ENCODE measurements around the gene TVP23B. TPM values are rescaled to one million over a fixed set of nuclear protein-coding genes. Genes with fewer than 3 reads are reported as not detected.
A peak's percentile ranks its signal among the peaks of the same experiment; 100 is the strongest.

TVP23B gene
- total and polyA plus RNA-seq, 2 of the 13 experiments (the other 11 are each of a cell fraction or from before 2014, with no cell fraction given), result 45.1 to 66.5 TPM

DNA sequence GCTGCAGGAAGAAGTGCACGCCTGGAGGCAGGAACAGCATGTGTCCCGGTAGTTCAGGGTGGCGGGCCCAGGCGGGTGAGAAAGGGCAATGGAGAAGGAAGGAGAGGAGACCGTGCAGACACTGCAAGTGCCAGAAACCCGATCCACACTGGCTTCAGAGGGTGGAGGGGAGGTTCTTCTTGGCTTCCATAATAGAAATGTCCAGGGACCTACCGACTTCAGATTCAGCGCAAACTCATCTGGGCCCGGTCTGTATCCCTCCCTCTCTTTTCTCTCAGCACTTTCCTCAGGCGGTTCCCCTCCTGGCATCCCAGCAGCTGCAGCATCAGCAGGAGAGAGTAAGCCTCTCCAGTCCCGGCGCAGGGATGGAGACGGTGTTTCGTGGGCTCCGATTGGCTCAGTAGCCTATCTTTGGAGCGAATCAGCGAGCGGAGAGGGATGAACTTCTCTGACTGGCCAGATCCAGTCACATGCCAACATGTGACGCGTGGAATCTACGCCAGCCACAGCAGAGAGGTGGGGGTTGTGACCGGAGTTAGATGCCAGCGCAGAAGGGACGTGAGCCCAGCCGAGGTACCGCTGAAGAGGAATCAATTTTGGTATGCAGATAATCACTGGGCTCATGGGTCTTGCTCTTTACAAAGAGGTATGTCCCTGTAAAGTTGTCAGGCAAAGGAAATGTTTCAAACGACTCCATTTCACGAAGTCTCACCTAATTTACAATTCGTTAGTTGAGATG is 75.0 kb downstream of the TVP23B start (continued):
- TF ChIP-seq, protein P1, sequence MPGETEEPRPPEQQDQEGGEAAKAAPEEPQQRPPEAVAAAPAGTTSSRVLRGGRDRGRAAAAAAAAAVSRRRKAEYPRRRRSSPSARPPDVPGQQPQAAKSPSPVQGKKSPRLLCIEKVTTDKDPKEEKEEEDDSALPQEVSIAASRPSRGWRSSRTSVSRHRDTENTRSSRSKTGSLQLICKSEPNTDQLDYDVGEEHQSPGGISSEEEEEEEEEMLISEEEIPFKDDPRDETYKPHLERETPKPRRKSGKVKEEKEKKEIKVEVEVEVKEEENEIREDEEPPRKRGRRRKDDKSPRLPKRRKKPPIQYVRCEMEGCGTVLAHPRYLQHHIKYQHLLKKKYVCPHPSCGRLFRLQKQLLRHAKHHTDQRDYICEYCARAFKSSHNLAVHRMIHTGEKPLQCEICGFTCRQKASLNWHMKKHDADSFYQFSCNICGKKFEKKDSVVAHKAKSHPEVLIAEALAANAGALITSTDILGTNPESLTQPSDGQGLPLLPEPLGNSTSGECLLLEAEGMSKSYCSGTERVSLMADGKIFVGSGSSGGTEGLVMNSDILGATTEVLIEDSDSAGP (CRISPR knock-in tag; IDR thresholded peaks at IDR 0.05; ENCODE audit: borderline replicate concordance), result peak; percentile 54; the same call in 1 of the 2 replicates
- TF ChIP-seq, protein P2, sequence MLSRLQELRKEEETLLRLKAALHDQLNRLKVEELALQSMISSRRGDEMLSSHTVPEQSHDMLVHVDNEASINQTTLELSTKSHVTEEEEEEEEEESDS (CRISPR knock-in tag; IDR thresholded peaks at IDR 0.05; ENCODE audit: borderline replicate concordance), result no peak
- TF ChIP-seq TSC22D2 (CRISPR knock-in tag; IDR thresholded peaks at IDR 0.05; ENCODE audit: borderline replicate concordance) (no peak), ZNF256 (CRISPR knock-in tag; conservative IDR thresholded peaks at IDR 0.05) (no peak), FOXK2 (IDR thresholded peaks at IDR 0.05) (no peak), PHF20 (CRISPR knock-in tag; IDR thresholded peaks at IDR 0.05) (peak; percentile 67), ZNF337 (CRISPR knock-in tag; IDR thresholded peaks at IDR 0.05; ENCODE audit: borderline replicate concordance, low read depth) (no peak), ISL2 (CRISPR knock-in tag; IDR thresholded peaks at IDR 0.05) (no peak)
- TF ChIP-seq, protein P3, sequence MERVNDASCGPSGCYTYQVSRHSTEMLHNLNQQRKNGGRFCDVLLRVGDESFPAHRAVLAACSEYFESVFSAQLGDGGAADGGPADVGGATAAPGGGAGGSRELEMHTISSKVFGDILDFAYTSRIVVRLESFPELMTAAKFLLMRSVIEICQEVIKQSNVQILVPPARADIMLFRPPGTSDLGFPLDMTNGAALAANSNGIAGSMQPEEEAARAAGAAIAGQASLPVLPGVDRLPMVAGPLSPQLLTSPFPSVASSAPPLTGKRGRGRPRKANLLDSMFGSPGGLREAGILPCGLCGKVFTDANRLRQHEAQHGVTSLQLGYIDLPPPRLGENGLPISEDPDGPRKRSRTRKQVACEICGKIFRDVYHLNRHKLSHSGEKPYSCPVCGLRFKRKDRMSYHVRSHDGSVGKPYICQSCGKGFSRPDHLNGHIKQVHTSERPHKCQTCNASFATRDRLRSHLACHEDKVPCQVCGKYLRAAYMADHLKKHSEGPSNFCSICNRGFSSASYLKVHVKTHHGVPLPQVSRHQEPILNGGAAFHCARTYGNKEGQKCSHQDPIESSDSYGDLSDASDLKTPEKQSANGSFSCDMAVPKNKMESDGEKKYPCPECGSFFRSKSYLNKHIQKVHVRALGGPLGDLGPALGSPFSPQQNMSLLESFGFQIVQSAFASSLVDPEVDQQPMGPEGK (CRISPR knock-in tag; IDR thresholded peaks at IDR 0.05), result peak; percentile 40; the same call in 1 of the 2 replicates
- TF ChIP-seq, protein P4, sequence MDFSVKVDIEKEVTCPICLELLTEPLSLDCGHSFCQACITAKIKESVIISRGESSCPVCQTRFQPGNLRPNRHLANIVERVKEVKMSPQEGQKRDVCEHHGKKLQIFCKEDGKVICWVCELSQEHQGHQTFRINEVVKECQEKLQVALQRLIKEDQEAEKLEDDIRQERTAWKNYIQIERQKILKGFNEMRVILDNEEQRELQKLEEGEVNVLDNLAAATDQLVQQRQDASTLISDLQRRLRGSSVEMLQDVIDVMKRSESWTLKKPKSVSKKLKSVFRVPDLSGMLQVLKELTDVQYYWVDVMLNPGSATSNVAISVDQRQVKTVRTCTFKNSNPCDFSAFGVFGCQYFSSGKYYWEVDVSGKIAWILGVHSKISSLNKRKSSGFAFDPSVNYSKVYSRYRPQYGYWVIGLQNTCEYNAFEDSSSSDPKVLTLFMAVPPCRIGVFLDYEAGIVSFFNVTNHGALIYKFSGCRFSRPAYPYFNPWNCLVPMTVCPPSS (IDR thresholded peaks at IDR 0.05), result no peak
- TF ChIP-seq, protein P5, sequence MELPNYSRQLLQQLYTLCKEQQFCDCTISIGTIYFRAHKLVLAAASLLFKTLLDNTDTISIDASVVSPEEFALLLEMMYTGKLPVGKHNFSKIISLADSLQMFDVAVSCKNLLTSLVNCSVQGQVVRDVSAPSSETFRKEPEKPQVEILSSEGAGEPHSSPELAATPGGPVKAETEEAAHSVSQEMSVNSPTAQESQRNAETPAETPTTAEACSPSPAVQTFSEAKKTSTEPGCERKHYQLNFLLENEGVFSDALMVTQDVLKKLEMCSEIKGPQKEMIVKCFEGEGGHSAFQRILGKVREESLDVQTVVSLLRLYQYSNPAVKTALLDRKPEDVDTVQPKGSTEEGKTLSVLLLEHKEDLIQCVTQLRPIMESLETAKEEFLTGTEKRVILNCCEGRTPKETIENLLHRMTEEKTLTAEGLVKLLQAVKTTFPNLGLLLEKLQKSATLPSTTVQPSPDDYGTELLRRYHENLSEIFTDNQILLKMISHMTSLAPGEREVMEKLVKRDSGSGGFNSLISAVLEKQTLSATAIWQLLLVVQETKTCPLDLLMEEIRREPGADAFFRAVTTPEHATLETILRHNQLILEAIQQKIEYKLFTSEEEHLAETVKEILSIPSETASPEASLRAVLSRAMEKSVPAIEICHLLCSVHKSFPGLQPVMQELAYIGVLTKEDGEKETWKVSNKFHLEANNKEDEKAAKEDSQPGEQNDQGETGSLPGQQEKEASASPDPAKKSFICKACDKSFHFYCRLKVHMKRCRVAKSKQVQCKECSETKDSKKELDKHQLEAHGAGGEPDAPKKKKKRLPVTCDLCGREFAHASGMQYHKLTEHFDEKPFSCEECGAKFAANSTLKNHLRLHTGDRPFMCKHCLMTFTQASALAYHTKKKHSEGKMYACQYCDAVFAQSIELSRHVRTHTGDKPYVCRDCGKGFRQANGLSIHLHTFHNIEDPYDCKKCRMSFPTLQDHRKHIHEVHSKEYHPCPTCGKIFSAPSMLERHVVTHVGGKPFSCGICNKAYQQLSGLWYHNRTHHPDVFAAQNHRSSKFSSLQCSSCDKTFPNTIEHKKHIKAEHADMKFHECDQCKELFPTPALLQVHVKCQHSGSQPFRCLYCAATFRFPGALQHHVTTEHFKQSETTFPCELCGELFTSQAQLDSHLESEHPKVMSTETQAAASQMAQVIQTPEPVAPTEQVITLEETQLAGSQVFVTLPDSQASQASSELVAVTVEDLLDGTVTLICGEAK (IDR thresholded peaks at IDR 0.05), result no peak
- TF ChIP-seq, protein P5 (CRISPR knock-in tag; IDR thresholded peaks at IDR 0.05), result peak; percentile 62; the same call in 1 of the 2 replicates
- TF ChIP-seq, protein P6, sequence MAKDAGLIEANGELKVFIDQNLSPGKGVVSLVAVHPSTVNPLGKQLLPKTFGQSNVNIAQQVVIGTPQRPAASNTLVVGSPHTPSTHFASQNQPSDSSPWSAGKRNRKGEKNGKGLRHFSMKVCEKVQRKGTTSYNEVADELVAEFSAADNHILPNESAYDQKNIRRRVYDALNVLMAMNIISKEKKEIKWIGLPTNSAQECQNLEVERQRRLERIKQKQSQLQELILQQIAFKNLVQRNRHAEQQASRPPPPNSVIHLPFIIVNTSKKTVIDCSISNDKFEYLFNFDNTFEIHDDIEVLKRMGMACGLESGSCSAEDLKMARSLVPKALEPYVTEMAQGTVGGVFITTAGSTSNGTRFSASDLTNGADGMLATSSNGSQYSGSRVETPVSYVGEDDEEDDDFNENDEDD (CRISPR knock-in tag; IDR thresholded peaks at IDR 0.05; ENCODE audit: borderline replicate concordance), result peak; percentile 15; the same call in 1 of the 2 replicates
